GM18511 (cell line): ENCODE measurements around the gene RPS27L.

ENCODE experiments used
- ATAC-seq: cut with Tn5 transposase; IDR thresholded peaks from one replicate; pipeline ENCODE4 v1.9.1; 2021; ENCODE audit warnings: mild to moderate bottlenecking, moderate library complexity; ENCODE audit not compliant: unreplicated experiment

The RPS27L gene

DNA sequence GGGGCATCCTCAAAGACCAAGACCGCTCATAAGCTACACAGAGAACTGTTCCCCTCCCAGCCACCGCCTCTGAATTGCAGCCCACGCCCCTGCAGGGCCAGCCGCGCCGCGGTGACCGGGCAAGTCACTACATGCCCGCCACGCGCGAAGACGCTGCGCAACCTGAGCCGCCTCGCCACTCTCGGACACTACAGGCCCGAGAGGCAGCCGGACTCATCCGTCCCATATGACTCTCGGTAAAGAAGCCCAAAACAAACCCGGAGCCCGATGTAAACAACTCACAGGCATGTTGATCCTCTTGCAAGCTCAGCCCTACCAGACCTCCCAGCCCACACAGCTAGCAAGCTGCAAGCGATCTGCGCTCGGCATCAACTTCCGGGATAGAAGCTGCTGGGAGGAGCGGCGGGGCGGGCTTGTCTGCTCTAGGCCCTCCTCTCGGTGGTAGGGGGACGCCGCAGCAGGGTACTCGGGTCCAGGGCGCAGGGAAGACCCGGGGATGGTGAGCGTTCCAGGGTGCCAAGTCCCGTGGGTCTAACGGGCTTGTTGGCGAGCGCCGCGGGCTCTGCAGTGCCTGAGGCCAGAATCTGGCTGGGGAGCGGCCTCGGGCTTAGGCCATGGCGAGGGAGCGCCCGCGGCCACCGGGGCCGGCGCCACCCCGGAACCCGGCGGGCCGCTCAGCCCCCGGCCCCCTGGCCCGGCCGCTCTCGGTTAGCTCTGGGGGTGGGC is at the start of gene RPS27L:
Gene RPS27L (minus strand): TSS at position 360 of the 726 bp plus-strand sequence. CDS start 72 bp downstream, at position 288.
- ATAC-seq: peak; percentile 89

DNA sequence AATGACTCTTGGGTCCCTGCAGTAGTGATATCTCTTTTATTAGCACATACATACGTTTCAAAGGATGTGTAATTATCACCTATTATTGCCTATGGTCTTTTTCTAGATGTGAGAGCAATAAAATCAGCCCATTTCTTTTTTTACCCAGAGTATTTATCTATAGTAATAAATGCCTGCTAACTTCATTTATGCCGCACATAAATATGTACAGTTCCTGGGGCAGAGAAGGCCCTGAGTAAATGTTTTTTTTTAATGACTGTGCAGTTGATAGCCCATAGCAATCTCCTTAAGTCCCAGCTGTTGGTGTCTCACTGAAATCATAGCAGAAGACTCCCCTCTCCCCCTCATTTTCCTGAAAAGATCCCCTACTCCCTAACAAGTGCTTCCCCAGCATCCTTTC is 48.8 kb upstream of the RPS27L start:
- ATAC-seq: no peak

DNA sequence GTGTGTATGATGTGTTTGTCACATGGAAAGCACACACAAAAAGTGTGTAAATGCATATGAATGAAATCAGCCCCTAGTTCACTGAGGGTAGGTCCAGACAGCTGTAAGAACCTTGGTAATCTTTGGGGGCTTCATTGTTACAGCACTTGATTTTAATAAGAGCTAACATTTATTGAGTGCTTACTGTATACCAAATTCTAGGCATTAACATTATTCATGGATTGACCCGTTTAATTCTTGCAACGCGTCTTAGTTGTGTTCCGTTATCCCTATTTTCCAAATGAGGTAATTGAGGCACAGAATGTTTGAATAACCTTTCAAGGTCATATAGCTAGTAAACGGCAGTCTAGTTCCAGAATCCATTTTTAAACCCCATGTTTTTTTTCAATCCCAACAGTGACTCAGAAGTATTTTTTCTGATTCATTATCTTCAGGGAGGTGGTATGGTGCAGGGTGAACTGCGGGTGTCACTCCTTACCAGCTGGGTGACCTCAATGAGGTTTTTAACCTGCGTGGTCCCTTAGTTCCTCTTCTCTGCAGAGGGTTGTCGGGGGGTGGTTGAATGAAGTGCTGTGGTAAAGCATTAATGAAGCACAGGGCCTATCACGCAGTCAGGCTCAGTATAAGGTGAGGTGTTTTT is 46.3 kb upstream of the RPS27L start:
- peak; percentile 75 for ATAC-seq

DNA sequence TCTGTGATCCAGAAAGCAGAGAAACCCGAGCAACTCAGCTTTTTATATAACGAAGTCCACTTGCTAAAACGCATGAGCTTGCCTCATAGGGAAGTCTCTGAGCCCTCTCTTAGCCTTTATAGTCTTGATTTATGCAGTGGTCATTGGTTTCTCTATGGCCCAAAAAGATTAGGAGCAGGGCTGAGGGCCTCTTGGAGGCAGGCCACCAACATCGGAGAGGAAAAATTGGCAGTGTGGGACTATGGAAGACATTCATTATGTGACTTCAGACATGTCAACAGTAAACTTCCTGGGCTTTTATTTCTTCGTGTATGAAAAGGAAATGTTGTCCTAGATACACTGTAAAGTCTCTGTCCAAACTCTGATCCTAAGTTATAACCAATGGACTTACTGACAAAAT is 45.6 kb upstream of the RPS27L start:
- no peak for ATAC-seq

DNA sequence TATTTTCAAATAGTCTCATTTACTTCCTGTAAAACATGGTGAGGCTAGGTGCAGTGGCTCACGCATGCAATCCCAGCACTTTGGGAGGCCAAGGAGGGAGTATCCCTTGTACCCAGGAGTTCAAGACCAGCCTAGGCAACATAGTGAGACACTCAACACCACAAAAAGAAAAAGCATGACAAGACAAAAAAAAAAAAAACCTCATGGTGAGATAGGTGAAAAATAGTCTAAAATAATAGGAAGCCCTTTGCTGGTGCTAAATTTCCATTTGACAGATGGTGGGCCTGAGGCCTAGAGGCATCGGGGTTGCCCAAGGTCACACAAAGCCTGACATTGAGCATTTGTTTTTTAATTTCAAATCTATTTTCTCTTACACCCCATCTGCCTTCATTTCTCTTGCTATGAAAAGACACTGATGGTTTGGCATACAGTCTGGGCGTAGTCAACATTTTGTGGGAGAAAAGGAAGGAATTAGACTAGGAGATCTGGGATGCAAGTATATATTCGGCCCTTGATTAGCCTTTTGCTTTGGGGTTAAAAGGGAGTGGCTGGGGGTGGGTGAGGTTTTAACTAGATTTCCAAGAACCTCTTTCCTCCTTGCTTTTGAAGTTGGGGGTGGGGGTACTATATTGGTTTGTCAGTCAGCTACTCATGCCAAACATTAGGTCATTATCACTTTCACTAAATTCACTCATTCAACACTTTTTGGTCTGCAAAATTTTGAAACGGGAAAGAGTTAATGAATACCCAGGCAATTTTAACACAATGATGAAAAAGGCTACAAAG is 43.4 kb upstream of the RPS27L start:
- no peak for ATAC-seq

DNA sequence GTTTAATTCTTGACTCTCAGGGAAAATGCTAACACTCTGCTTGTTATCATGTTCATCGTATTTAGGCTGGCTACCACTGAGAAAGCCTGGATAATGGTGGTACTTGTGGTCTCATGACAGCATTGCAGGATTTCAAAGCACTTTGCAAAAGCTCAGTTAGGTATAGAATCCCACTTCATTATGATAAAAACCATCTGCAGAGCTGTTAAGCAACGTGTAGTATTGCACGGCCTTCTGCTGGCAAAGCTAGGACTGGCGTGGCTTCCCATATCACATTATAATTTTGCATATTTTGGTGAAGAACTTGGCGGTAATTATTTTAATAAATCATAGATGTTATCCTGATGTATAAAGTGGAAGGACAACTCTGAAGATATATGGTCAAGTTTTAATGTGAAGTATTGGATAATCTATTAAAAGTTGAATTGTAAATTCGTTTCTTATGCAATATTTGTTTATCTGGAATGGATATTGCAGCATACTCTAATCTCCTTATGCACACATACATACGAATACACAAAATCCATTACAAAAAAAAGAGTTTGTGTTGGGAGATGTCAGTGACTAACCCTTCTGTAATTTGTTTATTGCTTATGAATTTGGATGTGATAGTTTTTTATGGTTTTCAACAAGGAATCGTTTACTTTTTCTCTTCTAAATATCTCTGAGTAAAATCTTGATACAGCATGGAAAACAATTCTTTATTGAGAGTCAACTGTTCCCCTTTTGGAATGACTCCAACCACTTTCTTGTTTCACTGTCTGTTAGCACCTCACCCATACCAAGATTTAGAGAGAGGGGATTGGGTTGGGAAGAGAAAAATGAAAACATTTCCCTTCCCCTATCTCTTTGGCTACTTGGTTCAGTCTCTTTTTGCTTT is 41.3 kb upstream of the RPS27L start:
- no peak for ATAC-seq

DNA sequence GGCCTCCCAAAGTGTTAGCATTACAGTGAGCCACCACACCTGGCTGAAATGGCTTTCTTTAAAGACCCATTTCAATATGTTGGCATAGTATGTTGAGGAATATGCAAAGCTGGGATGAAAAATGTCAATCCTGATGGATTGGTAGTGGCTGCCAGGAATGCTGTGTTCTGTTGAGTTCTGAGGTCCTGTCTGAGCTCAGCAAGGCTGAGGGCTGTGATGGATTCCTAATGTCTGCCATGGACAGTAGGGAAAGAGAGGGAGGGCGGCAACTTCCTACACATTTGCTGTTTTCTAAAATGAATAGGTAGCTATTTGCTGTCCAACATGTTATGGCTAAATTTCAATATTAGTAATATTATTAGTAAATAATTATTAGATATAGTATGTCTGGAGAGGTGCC is 40.3 kb upstream of the RPS27L start:
- no peak for ATAC-seq

DNA sequence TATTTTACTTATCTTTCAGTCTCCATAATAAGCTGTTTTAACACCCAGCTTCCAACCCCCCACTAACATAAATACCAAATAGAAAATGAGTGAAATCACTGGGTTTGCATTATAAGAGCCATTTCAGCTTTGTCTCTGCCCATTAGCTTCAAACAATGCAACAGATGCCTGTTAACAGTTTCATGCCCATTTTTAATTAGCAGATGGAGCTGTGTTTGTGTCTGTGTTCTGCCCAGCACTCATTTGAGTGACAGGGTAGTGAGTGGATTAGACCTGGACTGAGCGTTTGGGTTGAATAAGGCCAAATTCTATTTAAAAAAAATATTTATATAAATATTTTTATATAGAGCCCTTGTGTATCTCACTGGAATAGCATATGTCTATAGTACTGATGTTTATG is 39.6 kb upstream of the RPS27L start:
- ATAC-seq: no peak

DNA sequence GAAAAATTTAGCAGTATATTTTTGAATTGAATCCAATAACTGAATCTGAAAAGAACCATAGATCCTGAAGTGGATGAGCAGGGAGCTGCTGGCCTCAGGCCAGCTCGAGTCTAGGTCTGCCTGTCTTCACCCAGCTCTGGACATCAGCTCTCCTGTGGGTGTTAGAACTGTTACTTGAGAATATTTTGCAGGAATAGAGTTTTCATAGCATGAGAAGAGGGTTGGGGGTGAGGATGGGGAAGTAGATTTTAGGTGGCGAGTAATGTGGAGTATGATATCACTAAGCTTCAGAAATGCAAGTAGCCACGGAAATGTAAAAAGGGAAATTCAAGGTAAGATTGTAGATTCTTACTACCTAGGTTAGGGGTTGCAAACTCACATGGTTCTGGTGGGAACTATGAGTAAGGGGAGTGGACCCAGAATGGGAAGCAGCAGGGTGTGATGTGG is 38.3 kb upstream of the RPS27L start:
- ATAC-seq: no peak

DNA sequence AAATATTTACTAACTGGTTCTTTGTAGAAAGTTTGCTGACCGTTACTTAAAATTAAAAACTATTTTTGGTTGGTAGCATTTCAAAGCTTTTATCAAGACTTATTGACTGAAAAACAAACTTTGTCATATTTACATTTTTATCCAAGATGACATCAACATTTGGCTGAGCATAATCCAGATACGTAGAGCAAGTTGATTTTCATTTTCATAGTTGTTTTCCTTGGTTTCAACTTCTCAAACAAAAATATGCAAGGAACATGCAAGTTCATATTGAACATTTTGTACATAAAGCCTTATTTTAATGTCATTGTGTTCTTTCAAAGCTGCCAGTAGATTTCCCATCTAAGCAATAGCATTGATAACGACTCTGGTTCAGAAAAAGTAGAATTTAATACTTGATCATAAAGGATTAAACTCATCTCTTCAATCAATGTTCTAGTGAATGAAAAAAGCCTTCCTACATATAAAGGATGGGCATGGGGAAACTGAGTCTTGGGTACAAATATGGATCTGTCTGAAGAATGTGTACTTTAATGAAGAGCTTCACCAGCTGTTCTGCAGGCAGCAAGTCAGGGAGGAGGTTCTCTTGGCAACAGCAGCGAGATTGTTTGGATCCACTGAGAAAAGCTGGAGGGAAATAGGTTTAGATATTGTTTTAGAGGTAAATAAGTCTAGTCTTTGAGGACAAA is 37.7 kb upstream of the RPS27L start:
- ATAC-seq: no peak

DNA sequence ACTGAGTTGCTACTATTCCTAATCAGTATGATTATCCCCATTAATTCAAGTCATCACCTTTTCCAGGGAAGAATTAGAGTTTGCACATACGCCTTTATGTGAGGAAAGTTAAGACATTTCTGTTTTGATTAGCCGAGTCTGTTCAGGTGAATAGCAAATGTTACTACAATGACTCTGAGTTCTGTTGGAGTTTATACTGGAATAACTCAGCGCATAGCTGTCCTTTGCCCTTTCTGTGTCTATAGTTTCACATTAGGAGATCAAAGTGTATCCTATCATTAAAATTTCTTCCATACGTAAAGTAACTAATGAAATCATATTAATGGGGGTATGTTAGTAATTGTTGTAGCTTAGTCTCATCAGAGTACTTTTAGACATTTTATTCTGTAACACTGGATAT is 37.0 kb upstream of the RPS27L start:
- no peak for ATAC-seq

DNA sequence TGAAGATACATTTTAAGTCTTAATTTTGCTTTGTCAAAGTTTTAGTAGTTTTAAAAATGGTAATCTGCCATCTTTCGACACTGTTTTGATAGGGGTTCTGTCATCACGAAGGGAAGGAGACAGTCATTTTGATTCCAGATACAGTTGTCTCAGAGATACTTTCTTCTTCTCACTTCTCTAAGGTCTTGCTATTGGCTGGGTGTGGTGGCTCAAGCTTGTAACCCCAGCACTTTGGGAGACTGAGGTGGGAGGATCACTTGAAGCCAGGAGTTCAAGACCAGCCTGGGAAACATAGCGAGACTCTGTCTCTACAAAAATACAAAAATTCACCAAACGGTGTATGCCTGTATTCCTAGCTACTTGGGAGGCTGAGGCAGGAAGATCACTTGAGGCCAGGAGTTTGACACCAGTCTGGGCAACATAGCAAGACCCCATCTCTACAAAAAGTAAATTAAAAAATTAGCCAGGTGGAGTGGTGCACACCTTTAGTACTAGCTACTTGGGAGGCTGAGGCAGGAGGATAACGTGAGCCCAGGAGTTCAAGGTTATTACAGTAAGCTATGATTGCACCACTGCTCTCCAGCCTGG is 35.4 kb upstream of the RPS27L start:
- no peak for ATAC-seq

DNA sequence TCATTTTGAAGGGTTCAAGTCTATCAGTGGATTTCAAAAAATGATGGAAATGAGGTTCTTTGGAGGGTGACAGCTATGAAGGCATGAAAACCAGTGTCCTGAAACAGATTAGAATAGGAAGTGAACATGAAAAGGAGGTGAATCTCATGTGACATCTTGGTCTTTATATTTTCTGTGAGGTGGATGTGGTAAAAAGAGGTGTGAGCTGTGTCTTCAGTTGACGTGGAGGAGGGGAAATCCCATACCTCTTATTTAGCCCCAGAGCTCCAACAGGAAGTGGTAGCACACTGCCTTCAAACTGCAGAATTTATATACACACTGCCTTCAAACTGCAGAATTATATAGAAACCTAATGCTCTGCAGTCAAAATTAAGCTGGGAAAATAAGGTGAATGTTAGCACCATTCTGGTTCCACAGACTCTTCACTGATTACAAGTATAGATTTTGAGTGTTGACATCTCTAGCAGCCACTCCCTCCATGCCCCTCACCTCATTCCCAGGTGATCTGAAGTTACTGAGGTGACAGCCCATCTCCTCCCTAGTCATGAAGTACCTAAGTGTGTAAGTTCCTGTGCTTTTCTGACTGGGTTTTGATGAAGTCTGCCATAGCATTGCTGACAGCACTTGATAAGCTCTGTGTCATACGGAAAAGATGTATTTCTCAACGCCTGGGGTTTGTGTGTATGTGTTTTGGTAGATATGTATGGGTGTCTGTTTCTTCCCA is 34.8 kb upstream of the RPS27L start:
- ATAC-seq: peak; percentile 49

DNA sequence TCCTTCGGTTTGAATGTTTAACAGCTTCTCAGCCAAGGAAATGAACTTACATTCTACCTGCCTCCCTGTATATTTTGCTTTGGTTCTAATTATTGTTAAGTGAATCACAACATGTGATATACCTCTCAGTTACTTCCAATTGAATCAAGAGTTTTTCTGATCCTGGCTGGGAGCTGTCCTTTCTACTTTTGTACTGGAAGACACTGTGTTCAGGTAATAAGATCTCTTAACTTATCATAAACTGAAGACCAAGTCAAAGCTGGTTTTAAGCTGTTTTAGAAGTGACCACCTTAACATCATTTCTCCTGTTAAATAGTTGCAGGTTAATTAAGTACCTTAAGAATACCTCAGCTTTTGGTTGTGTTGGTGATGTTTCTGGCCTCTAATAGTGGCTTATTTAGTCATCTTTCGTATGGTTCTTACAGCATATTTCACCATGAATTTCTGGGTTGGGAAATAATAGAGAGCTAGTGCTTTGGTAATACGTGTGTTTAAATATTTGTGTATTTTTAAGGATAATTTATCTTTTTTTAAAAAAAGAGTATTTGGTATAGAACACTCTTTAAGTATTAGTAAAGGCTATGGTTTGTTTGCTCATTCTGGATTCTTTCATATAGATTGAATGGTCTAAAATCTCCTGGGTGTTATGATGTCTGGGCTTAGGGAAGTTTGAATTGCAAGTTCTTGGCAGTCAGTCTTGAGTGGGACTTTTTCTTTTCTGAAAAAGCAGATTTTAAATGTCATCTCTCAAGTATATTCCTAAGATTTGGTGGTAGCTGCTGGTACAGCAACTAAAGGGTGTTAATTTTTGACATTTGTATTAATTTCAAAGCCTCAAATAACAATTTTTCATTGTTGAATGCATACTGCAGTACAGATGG is 33.7 kb upstream of the RPS27L start:
- no peak for ATAC-seq

DNA sequence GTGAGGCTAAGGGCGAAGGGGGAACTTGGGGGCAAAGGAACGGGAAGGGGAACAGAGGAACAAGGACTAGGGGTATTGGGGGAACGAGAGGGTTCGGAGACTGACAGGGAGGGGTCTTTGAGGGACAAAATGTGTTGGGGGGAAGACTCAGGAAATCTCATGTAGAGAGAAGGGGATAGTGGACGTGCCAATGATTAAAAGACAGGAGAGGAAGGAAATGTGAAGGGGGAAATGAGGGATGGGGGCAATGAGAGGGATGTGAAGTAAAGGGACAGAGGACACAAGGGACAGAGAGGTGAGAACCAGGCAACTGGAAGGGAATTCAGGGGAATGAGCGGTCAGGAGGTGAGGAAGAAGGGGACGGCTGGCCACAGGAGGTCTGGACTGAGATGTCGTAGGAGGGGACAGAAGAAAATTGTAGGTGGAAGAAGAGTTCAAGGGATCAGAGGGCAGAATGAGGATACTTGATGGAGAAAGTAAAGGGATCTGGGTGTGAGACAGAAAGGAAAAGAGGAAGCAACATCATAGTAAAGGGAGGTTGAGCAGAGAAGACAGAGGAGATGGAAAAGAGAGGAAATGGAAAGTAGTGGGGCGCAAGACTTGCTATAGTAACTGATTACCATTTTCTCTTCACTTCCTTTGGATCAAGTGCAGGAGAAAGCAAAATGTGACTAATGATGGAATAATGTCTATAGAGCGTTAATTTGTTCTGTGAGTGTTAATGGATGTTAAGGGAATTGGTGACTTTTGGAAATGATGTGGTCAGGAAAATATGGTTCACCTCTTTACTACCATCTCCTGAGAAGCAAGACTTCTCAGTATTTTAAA is 32.9 kb upstream of the RPS27L start:
- no peak for ATAC-seq

DNA sequence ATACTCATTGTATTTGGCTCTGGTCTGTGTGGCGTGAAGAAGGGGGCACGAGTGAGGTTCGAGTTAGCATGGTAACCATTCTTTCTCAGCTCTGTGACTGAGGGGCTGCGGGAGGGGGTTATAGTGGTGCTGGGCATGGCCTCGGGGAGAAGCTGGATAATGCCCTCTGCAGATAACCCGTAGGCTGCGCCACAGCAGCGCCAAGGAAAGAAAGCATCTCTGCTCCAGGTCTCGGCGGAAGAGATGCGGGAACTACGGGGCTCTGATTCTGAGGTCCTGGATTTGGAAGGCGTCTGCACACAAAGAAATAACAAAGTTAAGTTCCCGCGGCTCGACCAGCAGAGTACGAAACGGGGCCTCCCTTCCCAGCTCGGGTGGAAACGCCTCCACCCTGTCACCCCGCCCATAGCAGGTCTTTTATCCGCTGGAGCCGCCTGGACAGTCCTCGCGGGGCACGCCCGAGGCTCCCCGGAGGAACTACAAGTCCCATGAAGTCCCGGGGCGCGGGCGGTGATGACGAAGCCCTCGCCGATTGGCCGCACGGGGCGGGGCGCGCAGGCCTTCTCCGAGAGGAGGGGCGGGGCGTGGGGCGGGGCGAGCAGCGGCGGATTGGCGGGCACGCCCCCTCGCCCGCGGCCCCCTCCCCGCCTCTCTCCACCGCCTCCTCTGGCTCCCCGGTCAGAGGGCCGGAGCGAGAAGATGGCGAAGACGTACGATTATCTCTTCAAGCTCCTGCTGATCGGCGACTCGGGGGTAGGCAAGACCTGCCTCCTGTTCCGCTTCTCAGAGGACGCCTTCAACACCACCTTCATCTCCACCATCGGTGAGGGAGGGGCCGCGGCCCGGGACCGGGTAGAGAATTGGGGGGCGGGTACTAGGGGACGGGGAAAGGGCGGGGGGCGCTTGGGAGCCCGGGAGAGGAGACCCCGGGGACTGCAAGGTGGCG is 31.9 kb upstream of the RPS27L start, which contains the start of gene RAB8B:
Gene RAB8B (plus strand): TSS at position 681 of the 946 bp plus-strand sequence. CDS start 19 bp downstream, at position 700.
- peak; percentile 82 for ATAC-seq
